Inflammatory macrophage (primary cell): ENCODE measurements around the gene PCSK5.

Source experiments
- DNase-seq, 2 donors: peaks; one replicate each; pipeline ENCODE4 v3.0.0-alpha.2; 2020 to 2022

Gene PCSK5

DNA sequence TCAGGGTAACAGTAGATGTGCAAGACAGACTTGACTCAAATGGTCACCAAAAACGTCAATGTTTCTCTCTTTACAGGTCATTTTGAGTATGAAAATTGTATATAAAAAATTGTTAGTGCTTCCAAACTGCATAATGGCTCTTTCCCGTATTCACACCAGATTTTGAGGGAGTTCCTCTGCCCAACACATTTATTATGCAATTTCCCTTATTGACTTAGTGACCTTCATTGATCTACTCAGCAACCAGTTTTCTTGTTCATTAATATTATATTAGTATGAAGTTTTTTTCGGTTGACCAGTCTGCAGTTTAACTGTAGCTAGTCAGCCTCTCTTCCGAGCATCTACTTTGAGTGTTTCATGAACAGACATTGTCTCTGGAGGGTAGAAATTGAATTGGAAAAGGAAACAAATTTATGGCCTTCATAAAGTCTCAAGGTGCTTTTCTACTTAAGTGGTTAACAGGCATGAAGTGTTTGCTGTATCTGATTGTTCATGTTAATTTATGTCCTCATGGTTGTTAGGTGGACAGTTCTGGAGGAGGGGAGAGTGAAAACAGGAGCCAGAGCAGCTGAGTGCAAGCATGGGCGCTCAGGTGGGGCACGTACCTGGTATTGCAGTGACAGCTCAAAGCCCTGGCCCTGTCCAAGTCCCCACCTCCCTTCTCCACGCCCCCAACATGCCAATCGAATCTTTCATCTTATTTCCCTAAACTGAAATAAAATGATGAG is 263.6 kb downstream of the PCSK5 start:
- DNase-seq = no peak

DNA sequence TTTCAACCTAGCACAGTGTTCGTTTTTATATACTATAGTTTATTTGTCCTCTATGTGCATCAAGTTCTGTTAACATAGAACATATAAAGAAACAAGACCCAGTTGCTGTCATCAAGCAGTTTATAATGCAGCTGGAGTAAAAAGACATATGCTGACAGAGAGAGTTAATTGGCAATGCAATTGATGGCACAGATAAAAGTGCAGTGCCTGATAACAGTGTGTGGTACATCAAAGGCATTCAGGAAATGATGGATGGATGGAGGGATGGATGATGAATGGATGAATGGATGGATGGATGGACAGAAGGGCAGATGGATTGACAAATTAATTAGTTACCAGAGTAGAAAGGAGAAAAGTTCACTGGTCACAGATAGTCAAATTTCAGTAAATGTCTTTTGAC is 264.9 kb downstream of the PCSK5 start:
- no peak for DNase-seq

DNA sequence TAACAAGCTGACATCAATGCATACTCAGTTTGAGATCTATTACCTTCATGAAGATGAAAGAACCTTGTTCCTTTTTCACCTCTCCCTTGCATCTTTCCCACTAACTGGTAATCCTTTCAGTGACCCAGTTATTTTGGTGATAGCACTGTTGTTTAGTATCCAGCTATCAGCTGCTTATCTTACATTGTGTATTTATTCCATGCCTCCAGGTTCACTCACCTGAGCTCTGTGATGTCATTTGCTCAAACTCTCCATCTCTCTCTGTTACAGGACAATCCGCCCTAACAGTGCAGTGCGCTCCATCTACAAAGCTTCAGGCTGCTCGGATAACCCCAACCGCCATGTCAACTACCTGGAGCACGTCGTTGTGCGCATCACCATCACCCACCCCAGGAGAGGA is 268.2 kb downstream of the PCSK5 start:
- DNase-seq = no peak

DNA sequence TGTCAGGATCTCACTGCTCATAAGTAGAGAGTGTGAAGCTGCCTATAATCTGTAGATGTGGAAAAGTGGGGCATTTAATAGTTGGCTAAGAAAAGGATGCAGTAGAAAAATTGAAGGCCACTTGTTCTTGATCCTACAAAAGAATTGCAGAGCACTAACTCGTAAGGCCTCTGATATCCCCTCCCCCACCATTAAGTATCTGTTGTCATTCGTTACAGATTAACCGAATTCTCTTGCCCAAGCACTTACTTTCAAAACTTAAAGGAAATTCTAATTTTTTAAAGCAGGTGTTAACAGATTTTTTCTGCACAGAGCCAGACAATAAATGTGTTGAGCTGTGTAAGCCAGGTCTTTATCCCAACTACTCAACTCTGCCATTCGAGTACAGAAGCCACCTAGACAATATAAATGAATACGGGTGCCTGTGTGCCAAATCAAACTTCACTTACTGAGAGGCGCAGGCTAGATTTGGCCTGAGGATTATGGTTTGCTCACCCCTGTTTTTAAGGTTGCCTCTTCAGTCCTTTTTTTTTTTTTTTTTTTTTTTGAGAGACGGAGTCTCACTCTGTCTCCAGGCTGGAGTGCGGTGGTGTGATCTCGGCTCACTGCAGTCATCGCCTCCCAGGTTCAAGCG is 268.9 kb downstream of the PCSK5 start:
- DNase-seq = no peak

DNA sequence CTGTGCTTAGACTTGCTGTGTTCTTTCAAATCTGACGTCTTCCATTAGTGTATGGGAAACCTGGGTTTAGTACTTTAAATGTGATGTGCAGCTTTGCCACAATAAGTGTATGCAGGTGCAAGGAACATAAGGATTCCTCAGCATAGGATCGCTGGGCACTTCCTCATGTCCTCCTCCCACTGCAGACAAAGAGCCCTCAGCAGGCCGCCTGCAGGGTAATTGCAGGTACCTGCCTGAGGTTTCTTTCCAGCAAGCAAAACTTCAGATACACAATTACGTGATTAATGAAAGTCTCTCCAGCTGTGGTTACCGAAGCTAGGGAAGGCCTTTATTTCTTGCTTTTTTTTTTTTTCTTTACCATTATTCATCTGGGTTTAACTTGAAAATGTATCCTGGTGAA is 270.6 kb downstream of the PCSK5 start:
- DNase-seq = no peak

DNA sequence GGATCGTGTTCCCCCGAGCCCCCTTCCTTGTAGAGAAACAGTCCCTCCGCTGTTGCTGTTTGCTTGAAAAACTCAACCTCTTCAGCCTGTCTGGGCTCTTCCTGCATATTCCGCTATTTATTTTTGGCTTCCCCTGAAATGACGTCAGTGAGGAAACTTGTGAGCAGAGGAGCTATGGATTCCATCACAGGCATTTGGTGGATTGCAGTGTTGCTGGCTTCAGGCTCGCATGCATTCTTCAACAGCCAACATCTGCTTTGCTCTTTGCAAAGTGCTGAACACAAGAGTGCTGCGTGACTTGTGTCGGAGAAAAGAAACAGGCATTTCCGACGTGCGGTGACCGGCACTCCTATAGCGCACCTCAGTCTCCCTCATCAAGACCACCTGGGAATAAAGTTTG is 271.1 kb downstream of the PCSK5 start:
- no peak for DNase-seq

DNA sequence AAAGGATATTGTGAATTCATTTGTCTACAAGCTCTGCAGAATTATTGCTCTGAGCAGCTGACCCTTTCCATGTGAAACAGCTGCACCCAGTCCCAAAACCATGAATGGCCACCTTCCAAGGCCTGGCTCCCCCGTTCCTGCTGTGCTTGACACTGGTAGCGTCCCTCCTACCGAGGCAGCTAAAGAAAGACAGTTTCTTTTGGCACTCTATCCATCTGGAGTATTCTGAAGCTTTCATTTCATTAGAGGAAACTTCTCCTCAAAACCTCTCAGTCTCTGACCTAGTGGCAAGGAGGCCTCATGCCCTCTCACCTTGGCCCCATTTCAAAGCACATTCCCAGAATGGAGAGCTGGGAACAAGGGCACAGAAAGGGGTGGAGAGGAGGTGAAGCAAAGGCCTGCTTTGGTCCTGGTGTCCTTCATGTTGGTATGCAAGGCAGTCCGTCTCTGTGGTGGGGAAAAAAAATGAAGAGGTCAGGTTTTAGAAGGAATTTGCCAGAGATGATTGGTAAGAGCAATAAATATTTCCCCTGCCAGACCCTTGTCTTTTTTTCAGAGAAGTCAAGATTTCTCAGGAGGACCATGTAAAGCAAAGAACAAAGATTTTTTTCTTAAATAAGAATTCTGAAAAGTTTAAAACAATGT is 271.7 kb downstream of the PCSK5 start:
- DNase-seq = no peak

DNA sequence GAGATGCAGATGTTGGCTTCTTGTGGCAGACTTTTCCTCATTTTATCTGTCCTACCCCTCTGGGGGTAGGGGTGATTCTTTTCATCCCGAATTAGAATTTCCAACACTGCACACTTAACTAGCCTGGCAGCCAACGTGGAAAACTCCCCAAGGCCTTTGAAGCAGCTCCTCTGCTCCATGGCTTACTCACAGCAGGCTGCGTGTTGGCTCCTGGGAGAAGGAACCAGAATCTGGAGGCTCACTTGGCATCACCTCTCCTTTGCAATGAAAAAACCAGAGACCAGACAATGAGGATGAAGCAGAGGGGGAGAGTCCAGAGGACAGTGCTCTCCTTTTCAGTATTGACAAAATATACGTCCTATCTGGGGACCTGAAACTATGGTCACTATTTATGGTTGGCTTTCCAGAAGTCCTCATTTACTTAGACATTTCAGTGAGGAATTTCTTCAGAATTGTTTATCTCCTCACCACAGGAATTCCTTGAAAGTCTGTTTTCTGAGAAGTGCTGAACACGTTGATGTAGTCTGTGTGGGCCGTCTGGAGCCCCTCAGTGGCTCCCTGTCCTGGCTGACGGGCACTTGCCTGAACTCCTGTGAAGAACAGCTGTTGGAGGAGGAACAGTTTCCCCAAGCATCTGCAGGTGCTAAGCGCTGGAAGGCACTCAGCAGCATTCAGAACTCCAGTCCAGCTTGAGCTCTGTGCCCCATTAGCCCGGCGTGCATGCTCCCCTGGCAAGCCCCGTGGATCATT is 272.5 kb downstream of the PCSK5 start:
- no peak for DNase-seq

DNA sequence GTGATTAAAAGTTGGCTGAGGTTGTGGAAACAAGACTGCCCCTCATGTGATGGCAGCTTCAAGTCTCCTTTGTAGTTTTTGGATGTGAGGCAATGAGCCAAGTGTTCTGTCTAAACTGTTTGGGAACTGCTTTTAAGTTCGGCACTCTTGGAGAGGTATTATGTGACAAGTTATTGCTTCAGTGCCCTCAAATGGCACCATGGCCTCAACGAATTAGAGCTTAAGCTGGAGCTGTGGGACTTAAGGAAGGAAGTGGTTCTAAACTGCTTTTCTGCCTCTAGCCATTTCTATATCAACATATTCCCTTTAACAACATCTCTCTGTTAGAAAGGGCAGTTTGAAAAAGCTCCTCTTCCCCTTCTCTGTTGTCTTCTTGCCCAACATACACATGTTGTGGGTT is 276.1 kb downstream of the PCSK5 start:
- peak in 1 of 2 donors; percentile 69 for DNase-seq

DNA sequence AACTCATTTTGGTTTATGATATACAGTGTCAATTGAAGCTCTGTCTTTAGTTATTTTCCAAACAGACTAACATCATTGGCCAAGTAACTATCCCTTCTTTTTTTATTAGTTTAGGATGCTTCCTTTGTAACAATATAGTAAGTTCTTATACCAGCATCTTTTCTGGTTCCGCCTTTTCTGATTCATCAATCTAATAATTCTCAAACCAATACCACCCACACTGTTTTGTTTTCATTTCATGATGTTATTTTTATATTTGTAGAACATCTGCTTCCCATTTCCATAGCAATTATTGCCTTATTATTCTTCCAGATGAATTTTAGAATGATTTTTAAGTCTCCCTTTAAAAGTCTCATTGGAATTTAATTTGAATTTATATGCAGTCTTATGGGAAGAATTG is 285.7 kb downstream of the PCSK5 start:
- no peak for DNase-seq

DNA sequence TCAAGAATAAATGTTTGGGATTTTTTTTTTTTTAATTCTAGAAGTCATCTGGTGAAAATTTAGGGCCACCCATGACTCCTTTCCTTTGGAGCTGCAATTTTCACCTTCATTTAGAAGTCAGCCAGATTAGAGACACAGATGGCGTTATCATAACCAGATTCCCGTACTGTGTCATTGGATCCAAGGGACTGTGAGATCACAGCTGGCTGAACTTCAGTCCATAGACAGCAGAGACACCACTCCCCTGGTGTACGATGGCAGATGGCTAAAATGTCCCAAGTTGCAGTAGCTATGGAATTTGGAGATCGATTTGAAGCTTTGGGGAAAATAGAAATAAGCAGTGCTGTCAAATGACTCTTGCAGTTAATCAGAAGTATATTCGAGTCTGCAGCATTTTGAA is 287.5 kb downstream of the PCSK5 start:
- no peak for DNase-seq

DNA sequence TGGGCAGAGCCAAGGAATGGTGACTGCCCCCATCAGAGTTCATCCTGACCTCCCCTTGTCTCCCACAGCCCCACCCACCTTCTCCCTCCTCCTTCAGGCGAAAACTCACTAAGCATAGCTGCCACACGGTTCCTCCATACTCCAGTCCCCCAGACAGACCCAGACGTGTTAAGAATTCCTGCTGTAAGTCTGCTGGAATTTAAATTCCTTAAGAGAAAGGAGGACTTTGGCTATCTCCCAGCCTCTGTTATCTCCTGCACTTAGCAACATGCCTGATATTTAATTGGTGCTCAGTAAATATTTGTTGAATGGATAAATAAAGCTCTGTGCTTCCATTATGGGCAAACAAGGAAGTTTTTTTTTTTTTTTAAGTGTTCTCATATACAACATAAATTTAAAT is 290.1 kb downstream of the PCSK5 start:
- DNase-seq = no peak

DNA sequence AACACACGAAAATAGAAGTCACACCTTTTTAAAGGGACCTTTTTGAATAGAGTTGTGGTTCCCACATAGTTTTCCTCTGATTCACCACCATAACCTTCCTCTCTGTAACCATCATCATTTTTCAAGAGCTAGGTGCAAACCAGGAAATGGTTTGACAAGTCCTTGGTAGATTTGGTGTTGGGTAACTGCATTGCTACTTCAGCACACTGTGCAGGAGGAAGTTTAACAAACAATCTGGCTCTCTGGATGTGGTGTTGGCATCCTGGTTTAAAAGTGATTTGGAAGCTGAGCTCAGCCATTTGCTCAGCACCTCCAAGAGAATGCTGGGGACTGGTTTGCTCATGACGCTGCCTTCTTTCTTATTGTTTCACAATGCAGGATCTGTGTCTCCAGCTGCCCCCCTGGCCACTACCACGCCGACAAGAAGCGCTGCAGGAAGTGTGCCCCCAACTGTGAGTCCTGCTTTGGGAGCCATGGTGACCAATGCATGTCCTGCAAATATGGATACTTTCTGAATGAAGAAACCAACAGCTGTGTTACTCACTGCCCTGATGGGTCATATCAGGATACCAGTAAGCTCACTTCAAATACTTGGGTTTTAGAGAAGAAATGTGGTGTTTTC is 290.7 kb downstream of the PCSK5 start:
- DNase-seq = no peak

DNA sequence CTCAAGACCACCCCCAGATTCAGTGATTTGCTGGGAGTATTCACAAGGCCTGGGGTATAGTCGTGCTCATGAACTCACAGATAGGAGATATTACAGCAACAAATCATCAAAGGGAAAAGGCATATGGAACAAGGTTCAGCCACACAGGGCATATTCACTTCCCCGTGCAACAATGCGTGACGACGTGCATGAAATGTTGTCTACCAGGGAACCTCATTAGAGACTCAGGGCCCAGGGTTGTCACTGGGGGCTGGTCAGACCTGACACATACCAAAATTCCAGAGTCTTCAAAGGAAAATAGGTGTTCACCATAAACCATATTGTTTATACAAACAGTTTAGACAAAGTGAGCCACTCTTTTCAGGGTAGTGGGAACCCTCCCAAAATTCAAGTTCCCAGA is 291.3 kb downstream of the PCSK5 start:
- DNase-seq = no peak

DNA sequence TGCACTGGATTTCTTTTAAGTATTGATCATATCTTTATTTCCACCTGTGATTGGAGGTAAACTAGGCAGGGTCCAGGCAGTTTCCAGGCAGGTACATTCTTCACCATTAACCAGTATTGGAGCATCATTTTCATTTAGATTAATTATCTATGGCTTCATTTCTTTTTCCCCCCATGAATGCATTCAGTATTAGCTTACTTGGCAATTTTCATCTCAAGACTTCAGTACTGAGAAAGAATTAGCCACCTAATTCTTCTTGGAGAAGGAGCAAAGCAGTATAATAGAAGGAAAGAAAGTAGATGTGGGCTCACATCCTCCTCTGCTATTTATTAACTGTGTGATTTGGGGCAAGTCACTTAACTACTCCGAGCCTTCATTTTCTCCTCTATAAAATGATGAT is 295.0 kb downstream of the PCSK5 start:
- DNase-seq = no peak

DNA sequence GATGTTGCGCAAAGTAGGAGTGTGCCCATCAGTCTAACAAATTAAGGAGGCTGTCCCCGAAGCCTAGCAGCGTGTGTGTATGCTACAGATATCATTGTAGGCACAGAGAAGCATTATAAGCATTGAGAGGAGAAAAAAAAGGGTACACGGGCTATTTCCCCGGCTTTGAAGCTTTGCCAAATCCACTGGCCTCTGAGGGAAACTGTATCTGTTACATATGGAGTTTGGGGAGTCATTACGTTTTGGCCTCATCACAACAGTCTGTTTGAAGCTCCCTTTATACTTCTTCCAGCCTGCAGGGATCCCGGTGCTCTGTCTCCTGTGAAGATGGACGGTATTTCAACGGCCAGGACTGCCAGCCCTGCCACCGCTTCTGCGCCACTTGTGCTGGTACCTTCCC is 297.8 kb downstream of the PCSK5 start:
- DNase-seq = no peak

DNA sequence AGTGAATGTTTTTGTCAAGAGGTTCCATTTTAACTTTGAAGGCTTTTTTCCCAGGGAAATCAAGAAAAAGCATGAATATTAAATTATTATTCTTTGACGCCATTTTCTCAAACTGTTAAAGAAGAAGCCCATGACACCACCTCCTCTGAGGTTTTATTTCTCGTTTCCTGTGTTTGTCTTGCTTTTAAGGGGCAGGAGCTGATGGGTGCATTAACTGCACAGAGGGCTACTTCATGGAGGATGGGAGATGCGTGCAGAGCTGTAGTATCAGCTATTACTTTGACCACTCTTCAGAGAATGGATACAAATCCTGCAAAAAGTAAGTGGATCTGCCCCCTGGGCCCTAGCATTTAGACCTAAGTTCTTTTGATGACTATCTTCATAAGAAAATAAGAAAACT is 298.4 kb downstream of the PCSK5 start:
- no peak for DNase-seq

DNA sequence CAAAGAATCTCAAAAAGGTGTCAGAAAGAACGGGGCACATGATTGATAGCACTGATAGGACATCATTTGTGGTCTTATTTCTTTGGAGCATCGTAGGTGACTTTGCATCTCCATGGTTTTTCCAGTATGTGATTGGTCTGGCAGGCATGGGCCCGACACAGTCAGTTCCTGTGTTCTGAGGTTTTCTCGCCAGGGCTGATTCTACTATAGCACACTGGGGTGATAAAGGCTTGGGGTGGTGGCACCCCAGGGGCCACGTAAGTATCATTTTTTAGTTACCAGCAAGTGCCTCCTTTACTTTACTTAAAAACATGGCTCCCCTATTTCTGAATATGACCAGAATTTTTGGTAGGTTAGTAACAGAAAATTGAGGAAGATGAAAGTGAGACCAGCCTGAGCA is 301.0 kb downstream of the PCSK5 start:
- no peak for DNase-seq

DNA sequence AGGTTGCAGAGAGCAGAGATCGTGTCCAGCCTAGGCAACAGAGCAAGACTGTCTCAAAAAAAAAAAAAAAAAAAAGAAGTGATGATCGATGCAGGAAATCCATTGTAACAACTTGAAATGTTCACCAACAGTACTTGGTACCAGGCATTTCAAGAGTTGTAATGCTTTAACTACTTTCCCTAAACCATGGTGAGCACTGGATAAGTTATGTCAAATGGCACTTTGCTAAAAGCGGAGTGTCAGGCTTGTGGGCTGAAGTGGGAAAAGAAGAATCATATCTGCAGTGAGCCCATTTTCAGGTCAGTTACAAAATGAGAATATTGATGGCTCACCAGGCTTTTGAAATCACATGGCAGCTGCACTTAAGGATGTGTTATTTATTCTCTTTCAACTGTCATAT is 301.5 kb downstream of the PCSK5 start:
- no peak for DNase-seq

DNA sequence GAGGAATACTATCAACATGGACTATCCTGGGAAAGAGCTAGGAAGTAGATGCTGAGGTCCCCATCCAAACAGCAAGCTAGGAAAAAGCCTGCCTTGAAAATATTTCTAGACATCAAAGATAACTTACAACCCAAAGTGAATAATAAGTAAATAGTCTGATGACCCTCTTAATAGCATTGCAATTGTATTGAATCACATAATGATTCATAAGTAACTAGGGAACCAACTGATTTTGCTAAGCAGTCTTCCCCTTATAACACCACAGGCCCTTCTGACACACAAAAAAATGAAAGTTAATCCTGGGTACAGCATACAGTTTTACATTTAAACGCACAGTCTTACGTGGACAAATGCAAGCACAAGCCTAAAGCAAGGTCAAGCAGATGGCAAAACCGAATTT is 304.4 kb downstream of the PCSK5 start:
- no peak for DNase-seq

DNA sequence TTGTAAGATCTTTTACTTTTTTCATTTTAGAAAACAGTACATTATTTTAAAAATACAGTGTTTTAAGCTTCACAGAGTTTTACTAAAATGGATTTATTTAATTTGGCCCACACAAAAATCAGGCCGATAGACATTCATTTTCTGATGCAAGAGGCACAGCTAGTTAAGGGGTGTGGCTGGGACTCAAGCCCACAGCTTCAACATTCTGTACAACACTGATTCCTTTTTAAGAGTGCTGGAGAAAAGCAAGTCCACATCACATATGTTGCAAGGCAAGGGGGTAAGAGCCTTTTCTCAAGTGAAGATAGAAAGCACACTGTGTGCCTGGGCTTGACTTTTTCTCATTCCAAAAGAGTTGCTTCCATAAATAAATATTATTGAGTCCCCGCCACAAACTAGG is 307.9 kb downstream of the PCSK5 start:
- DNase-seq = no peak

DNA sequence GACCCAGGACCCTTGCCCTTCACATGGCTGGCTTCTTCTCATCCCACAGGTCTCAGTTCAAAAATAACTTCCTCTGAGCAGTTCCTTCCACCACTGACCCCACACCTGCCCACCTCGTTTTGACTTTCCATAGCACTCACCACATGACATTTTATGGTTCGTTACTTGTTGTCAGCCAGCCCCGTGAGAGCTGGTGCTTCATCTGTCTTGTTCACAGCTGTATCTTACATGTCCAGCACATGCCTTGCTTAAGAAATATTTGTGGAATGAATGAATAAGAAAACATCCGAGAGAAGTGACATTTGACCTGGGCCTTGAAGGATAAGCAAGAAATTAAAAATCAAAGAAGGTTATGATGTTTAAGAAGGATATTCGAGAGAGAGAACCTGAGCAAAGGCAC is 309.8 kb downstream of the PCSK5 start:
- no peak for DNase-seq

DNA sequence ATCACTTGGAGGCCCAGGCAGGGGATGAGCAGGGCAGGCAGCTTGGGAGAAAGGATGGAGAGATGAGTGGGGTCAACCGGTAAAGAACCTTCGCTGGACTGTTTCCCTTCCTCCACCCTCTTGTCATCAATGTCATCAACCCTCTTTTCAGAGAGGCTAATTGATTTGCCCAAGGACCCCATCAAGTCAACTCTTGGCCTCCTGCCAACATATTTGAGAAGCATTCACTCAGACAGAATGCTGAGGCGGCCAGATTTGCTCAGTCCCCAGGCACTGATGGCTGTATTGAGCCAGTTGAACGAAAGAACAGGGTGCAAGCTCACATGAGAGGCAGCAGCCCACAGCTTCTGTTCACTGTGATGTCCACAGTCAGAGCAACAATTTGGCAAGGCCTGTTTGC is 310.3 kb downstream of the PCSK5 start:
- no peak for DNase-seq
